ENCODE results near the gene GALNTL6. TPM values are rescaled to one million over a fixed set of nuclear protein-coding genes. Genes with fewer than 3 reads are reported as not detected.

GALNTL6 gene
- polyA plus RNA-seq, 1 donor (not counting 4 experiments of a cell fraction or from before 2014, with no cell fraction given), result not detected

DNA sequence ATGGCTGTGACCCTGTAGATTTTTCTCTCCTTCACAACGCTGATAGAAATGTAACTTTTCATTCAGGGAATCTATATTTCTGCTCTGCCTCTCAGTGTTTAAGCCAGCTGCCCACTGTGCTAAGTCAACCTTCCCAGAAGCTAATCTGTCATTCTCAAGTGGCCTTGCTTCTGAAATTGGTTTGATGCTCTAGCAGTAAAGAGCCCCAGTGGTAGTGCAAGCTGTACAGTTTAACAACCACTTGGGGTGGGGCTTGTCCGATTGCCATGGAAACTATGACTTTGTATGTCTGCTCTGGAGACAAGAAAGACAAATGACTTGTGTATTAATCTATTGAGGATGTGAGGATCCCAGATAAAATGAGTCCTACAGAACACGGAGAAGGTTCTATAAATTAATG, 734.5 kb downstream of the GALNTL6 start:
- dilution Hi-C loops (cut with MboI; ENCODE audit: extremely low pct_ligation_motif_present, low sequenced_read_pairs), result no loop called here
- Histone ChIP-seq H3K4me2 (ENCODE audit: control insufficient read depth, extremely low read depth, insufficient read depth, low read depth, low read length) (no peak overlapping the region), H3K36me3 (ENCODE audit: control insufficient read depth in 2 of 2, extremely low read depth in 1 of 2, insufficient read depth in 2 of 2, low read length in 2 of 2) (no peaks in the 10 kb centered on the region), H3K4me3 (ENCODE audit: control insufficient read depth in 2 of 3, extremely low read depth in 1 of 3, insufficient read depth in 2 of 3, low read depth in 1 of 3, low read length in 3 of 3) (no peak overlapping the region), H2AFZ (ENCODE audit: control insufficient read depth, low read length) (no peak overlapping the region), H3K79me2 (ENCODE audit: control insufficient read depth, insufficient read depth, low read length) (no peaks in the 10 kb centered on the region), H3K9me3 (ENCODE audit: control insufficient read depth, low read depth, low read length) (no peaks in the 10 kb centered on the region), H3K9ac (ENCODE audit: control insufficient read depth, extremely low read depth, insufficient read depth, low read length) (no peak overlapping the region), H3K9me1 (ENCODE audit: control insufficient read depth, extremely low read depth, insufficient read depth, low read length) (no peaks in the 10 kb centered on the region), H4K20me1 (ENCODE audit: control insufficient read depth, extremely low read depth, insufficient read depth, low read length) (no peaks in the 10 kb centered on the region), H3K27me3 (ENCODE audit: control insufficient read depth, extremely low read depth, insufficient read depth, low read length) (no peaks in the 10 kb centered on the region), H3K4me1 (ENCODE audit: control insufficient read depth, extremely low read depth, insufficient read depth, low read length) (no peaks in the 10 kb centered on the region), H3K27ac (ENCODE audit: control insufficient read depth, insufficient read depth, low read length) (no peak overlapping the region)
- FAIRE-seq (no peak), DNase-seq (ENCODE audit: low read depth, low spot score) (no peak)
- no peak for TF ChIP-seq EZH2 (IDR thresholded peaks at IDR 0.05; ENCODE audit: low read length)
- TF ChIP-seq CTCF (optimal IDR thresholded peaks at IDR 0.05 in 1 of 3, IDR thresholded peaks at IDR 0.05 in 1 of 3, conservative IDR thresholded peaks at IDR 0.05 in 1 of 3; ENCODE audit: extremely low read depth in 1 of 3, insufficient read depth in 2 of 3, low read length in 3 of 3), result no peak

DNA sequence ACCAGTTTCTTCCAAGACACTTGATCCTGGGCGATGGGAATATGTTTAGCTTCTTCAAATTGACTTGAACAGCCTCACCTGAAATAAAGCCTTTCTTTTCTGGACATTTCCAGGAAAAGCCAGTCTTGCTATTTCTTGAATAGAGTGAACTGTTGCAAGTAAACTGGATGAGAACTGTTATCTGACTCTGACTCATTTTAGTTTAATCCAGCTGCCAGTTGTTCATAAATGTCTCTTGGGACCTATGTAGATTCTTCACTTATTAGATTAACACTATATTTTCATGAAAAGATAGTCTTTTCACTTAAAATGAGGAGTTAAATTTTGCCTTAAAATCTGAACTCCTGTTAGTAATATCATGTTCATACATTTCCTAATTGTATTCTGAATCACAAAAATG, 740.0 kb downstream of the GALNTL6 start:
- Histone ChIP-seq H3K79me2 (ENCODE audit: control insufficient read depth, insufficient read depth, low read length) (no peaks in the 10 kb centered on the region), H3K9me1 (ENCODE audit: control insufficient read depth, extremely low read depth, insufficient read depth, low read length) (no peaks in the 10 kb centered on the region), H3K27ac (ENCODE audit: control insufficient read depth, insufficient read depth, low read length) (no peak overlapping the region), H3K9ac (ENCODE audit: control insufficient read depth, extremely low read depth, insufficient read depth, low read length) (no peak overlapping the region), H3K9me3 (ENCODE audit: control insufficient read depth, low read depth, low read length) (no peaks in the 10 kb centered on the region), H2AFZ (ENCODE audit: control insufficient read depth, low read length) (no peak overlapping the region), H3K4me3 (ENCODE audit: control insufficient read depth in 2 of 3, extremely low read depth in 1 of 3, insufficient read depth in 2 of 3, low read depth in 1 of 3, low read length in 3 of 3) (no peak overlapping the region), H4K20me1 (ENCODE audit: control insufficient read depth, extremely low read depth, insufficient read depth, low read length) (no peaks in the 10 kb centered on the region), H3K4me1 (ENCODE audit: control insufficient read depth, extremely low read depth, insufficient read depth, low read length) (no peaks in the 10 kb centered on the region), H3K36me3 (ENCODE audit: control insufficient read depth in 2 of 2, extremely low read depth in 1 of 2, insufficient read depth in 2 of 2, low read length in 2 of 2) (no peaks in the 10 kb centered on the region), H3K27me3 (ENCODE audit: control insufficient read depth, extremely low read depth, insufficient read depth, low read length) (no peaks in the 10 kb centered on the region), H3K4me2 (ENCODE audit: control insufficient read depth, extremely low read depth, insufficient read depth, low read depth, low read length) (no peak overlapping the region)
- DNase-seq (ENCODE audit: low read depth, low spot score) (no peak), FAIRE-seq (no peak)
- dilution Hi-C loops (cut with MboI; ENCODE audit: extremely low pct_ligation_motif_present, low sequenced_read_pairs), result no loop called here
- TF ChIP-seq CTCF (optimal IDR thresholded peaks at IDR 0.05 in 1 of 3, IDR thresholded peaks at IDR 0.05 in 1 of 3, conservative IDR thresholded peaks at IDR 0.05 in 1 of 3; ENCODE audit: extremely low read depth in 1 of 3, insufficient read depth in 2 of 3, low read length in 3 of 3), result no peak
- no peak for TF ChIP-seq EZH2 (IDR thresholded peaks at IDR 0.05; ENCODE audit: low read length)

Data from keratinocyte (primary cell).